Kidney epithelial cell (primary cell): ENCODE measurements around the gene DPP9. TPM values are rescaled to one million over a fixed set of nuclear protein-coding genes. Genes with fewer than 3 reads are reported as not detected.

Source experiments
- DNase-seq: peaks from one replicate; pipeline ENCODE4 v3.0.0-alpha.2; 2010; ENCODE audit warnings: low read depth
- H3K27me3 ChIP-seq: 2 replicates; pipeline ENCODE4 v1.6.0; 2011; ENCODE audit warnings: low read length; ENCODE audit not compliant: control insufficient read depth, insufficient read depth
- H3K36me3 ChIP-seq: 2 replicates; pipeline ENCODE4 v1.5.1; 2011; ENCODE audit warnings: low read length; ENCODE audit not compliant: control insufficient read depth, insufficient read depth
- H3K4me3 ChIP-seq: 2 replicates; pipeline ENCODE4 v1.5.1; 2011; ENCODE audit warnings: low read depth, mild to moderate bottlenecking, control low read depth, low read length
- CTCF ChIP-seq: IDR thresholded peaks from 2 replicates; pipeline ENCODE4 v1.5.1; 2011; ENCODE audit warnings: mild to moderate bottlenecking, moderate library complexity, low read length, control low read depth, inconsistent platforms; ENCODE audit not compliant: insufficient read depth, poor library complexity, severe bottlenecking
- total RNA-seq: library from RNA; depleted of rRNA; stranded (reverse); fragments of >200 nt; gene quantifications from 2 replicates; pipeline ENCODE4 v1.2.3, GENCODE V29; 2015

Gene DPP9
- total RNA-seq, 1 donor from 2014 or later = 67.8 TPM

DNA sequence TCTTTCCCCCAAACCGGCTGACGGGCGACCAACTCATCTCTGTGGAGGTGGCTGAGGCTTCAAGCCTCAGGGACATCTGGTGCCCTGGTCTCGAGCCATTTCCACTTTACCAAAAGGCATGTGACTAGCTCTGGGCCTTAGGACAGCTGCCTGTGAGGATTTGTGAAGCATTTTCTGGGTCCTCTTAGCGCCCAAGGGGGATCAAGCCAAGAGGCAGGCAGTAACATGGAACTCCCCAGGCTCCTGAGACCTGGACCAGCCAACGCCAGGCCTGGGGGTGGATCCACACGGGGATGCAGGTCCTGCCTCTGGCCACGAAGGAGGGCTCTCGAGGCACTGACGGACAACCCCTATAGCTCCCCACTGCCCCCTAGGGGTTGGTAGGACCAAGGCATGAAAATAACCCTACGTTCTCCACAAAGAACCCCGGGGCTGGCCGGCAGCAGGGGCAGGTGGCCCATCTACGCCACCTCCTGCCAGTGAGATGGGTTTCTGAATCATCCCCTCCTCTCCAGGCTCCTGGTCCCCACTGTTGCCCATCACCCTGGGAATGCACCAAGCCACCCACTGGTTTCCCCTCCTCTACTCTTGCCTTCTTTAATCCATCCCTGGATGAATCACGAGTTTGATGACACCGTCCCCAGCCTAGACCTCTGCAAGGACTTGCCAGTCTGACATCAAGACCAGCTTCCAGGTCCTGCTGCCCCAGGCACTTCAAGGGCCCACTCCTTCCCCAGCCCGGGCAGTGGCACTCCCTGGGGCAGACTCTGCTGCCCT lies 46.5 kb downstream of the DPP9 start:
- H3K27me3 ChIP-seq = no peaks in the 10 kb centered on the region
- no peaks in the 10 kb centered on the region for H3K36me3 ChIP-seq
- DNase-seq = no peak
- peak; percentile 60 for TF ChIP-seq CTCF
- H3K4me3 ChIP-seq = no peak overlapping the region

- Histone ChIP-seq H3K27me3 (no peaks in the 10 kb centered on the region), H3K36me3 (no peaks in the 10 kb centered on the region), H3K4me3 (no peak overlapping the region)
- DNase-seq = no peak
- no peak for TF ChIP-seq CTCF
Measured at GRCh38 chr19:4675346-4675745, 48.3 kb downstream of the DPP9 start.

DNA sequence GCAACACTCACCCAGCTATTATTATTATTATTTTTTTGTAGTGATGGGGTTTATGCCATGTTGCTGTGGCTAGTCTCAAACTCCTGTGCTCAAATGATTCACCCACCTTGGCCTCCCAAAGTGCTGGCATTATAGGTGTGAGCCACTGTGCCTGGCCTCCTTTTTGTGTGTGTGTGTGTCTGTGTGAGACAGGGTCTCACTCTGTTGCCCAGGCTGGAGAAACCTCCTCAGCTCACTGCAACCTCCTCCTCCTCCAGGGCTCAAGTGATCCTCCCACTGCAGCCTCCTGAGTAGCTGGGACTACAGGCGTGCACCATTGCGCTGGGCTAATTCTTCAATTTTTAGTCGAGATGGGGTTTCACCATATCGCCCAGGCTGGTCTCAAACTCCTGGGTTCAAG lies 49.9 kb downstream of the DPP9 start:
- H3K27me3 ChIP-seq = no peaks in the 10 kb centered on the region
- TF ChIP-seq CTCF = no peak
- H3K4me3 ChIP-seq = no peak overlapping the region
- H3K36me3 ChIP-seq = no peaks in the 10 kb centered on the region
- no peak for DNase-seq

DNA sequence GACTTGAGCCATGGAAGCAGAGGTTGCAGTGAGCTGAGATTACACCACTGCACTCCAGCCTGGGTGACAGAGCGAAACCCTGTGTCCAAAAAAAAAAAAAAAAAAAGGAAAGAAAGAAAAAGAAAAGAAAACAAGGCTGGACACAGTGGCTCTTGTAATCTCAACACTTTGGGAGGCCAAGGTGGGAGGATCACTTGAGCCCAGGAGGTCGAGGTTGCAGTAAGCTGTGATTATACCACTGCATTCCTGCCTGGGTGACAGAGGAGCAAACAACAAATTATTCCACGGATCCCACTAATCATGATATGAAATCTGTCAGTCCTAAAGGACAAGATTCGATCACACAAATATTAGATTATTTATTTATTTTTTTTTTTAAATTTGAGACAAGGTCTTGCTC lies 50.4 kb downstream of the DPP9 start:
- no peaks in the 10 kb centered on the region for H3K36me3 ChIP-seq
- H3K4me3 ChIP-seq = no peak overlapping the region
- H3K27me3 ChIP-seq = no peaks in the 10 kb centered on the region
- no peak for TF ChIP-seq CTCF
- DNase-seq = no peak

DNA sequence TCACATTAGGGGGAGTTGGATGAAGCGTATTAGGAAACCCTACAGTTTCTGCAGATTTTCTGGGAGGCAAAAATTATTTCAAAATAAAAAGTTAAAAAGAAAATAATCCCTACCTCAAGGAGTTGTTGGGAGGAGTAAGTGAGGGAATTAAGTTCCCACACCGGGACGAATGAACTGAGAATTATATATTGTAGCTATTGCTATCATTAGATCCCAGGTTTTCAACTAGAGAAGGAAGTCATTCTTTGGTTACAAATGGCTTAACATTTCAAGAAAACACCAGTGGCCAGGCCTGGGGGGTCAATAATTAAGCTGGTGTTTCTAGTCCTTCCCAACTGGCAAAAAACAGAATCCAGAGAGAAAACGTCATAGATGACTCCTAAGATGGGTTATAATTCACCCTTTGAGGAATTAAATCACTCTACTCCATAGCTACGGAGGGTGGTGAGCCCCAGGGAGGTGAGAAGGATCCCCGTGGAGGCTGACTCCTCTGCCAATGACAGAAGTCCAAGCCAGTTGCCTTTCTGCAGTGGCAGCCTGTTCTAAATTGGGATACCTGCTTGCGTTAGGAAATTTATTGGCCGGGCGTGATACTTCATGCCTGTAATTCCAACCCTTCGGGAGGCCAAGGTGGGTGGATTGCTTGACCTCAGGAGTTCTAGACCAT lies 52.3 kb downstream of the DPP9 start:
- no peaks in the 10 kb centered on the region for H3K27me3 ChIP-seq
- TF ChIP-seq CTCF = no peak
- no peak overlapping the region for H3K4me3 ChIP-seq
- peak; percentile 18 for DNase-seq
- no peaks in the 10 kb centered on the region for H3K36me3 ChIP-seq
